Right lobe of liver (tissue), 6 donors: ENCODE data around the gene ZNF134. TPM values are rescaled to one million over a fixed set of nuclear protein-coding genes. Genes with fewer than 3 reads are reported as not detected.

Experiments
- ATAC-seq, 4 donors: fragments of 200-7000 bp; cut with Tn5 transposase; one replicate each; pipeline ENCODE4 v1.9.1; 2020; ENCODE audit warnings: mild to moderate bottlenecking in 4 of 4, moderate library complexity in 4 of 4
- DNase-seq, 3 donors: peaks; one replicate each; pipeline ENCODE4 v3.0.0-alpha.2; 2020
- H3K27ac ChIP-seq, 3 donors: fragments of 200-600 bp; one replicate each; pipeline ENCODE4 v1.8.0; 2022
- H3K27me3 ChIP-seq, 2 donors: fragments of 200-600 bp; one replicate each; pipeline ENCODE4 v1.8.0; 2022
- H3K36me3 ChIP-seq, 4 donors: fragments of 200-600 bp; sonication (generic) in 1 of 4; one replicate each; pipeline versions ENCODE4 v1.5.1 to v1.8.0; 2017 to 2022; ENCODE audit warnings: control low read depth in 1 of 4
- H3K4me1 ChIP-seq, 4 donors: fragments of 200-600 bp; sonication (generic) in 1 of 4; one replicate each; pipeline versions ENCODE4 v1.5.1 to v1.8.0; 2017 to 2022; ENCODE audit warnings: control low read depth in 1 of 4
- H3K4me3 ChIP-seq, 3 donors: fragments of 200-600 bp; one replicate each; pipeline ENCODE4 v1.8.0; 2022
- H3K9me3 ChIP-seq, 4 donors: fragments of 200-600 bp; sonication (generic) in 1 of 4; one replicate each; pipeline versions ENCODE4 v1.5.1 to v1.8.0; 2017 to 2022; ENCODE audit warnings: control low read depth in 1 of 4
- CTCF ChIP-seq, 4 donors: fragments of 200-600 bp in 3 of 4; fragments of 450-650 bp in 1 of 4; IDR thresholded peaks; one replicate each; pipeline versions ENCODE4 v1.5.1 to v1.8.0; 2016 to 2022; ENCODE audit warnings: antibody characterized with exemption in 4 of 4, mild to moderate bottlenecking in 2 of 4
- POLR2A ChIP-seq: fragments of 450-650 bp; IDR thresholded peaks from one replicate; pipeline ENCODE4 v1.6.1; 2017; ENCODE audit warnings: antibody characterized with exemption, mild to moderate bottlenecking
- WGBS: methylation state at CpG from one replicate; pipeline ENCODE4 v1.1.6; 2018; ENCODE audit warnings: low coverage, low lambda C conversion rate; ENCODE audit not compliant: insufficient coverage; ENCODE audit errors: missing lambda C conversion rate; 5-methylcytosine and 5-hydroxymethylcytosine counted together
- intact Hi-C, 2 donors: fragments of 100-400 bp; cut with DNase I; formaldehyde crosslinking; loops; one replicate each; pipeline versions ENCODE4 v1.11.2 to v1.14.1; 2022
- total RNA-seq, 6 experiments: library from RNA; depleted of rRNA in 2 of 6; stranded (reverse); fragments of >200 nt in 2 of 6; fragmentation: NEBNext Ultra II Directional in 3 of 6; extraction: Animal tissue kit (Norgen Biotek cat#: 25700) in 3 of 6; gene quantifications; one replicate each; pipeline versions ENCODE4 v1.1.0 to v1.2.4, GENCODE V29; 2016 to 2023
- donor health status: DM: no; HTN: yes; CAD: no.
- donor health status: DM: no; HTN: no; CAD: no.
- donor health status: DM: no; HTN: no; CAD: no.
- donor health status: DM: no; HTN: yes; CAD: no.
- donor health status: DM: no; HTN: yes; CAD: no.

The ZNF134 gene
- total RNA-seq, 6 experiments from 2014 or later = 3.6 to 8.9 (median 5.0) TPM

GRCh38 chr19:57672466-57672865 lies 58.4 kb downstream of the ZNF134 start:
- no peaks in the 10 kb centered on the region for H3K4me1 ChIP-seq
- H3K9me3 ChIP-seq = peaks cover 0 to 4% (median 0%) of the 10 kb centered on the region in 4 donors
- no peak overlapping the region for H3K27ac ChIP-seq
- no peak overlapping the region for H3K4me3 ChIP-seq
- DNase-seq = no peak
- no peaks in the 10 kb centered on the region for H3K27me3 ChIP-seq
- no peak for TF ChIP-seq POLR2A
- TF ChIP-seq CTCF (IDR thresholded peaks at IDR 0.05) = no peak
- no peaks in the 10 kb centered on the region for H3K36me3 ChIP-seq
- intact Hi-C loops = no loop called here
- ATAC-seq = no peak
- 73% methylated on average over 4 of the region's 4 CpGs for whole genome bisulfite sequencing

Other genes starting within 250 kb of the ZNF134 start
- gene ZNF548, start 224.4 kb upstream of the ZNF134 start, total RNA-seq = 1 to 10 TPM; 2.3 to 7.0 (median 4.8) TPM
- gene ZNF17, start 203.1 kb upstream of the ZNF134 start, total RNA-seq = 1 to 10 TPM; 1.8 to 4.6 (median 3.4) TPM
- gene ZNF749, start 178.9 kb upstream of the ZNF134 start, total RNA-seq = 1 to 10 TPM; 2.2 to 6.0 (median 3.8) TPM
- gene VN1R1, start 157.1 kb upstream of the ZNF134 start, total RNA-seq = under 1 TPM; 0.11 to 0.48 (median 0.19) TPM
- 1 to 10 TPM; 1.7 to 4.8 (median 2.6) TPM for gene ZNF772, start 136.7 kb upstream of the ZNF134 start, total RNA-seq
- 1 to 10 TPM; 2.4 to 4.7 (median 3.4) TPM for gene ZNF419, start 126.5 kb upstream of the ZNF134 start, total RNA-seq
- gene ZNF773, start 114.3 kb upstream of the ZNF134 start, total RNA-seq = 1 to 10 TPM; 1.3 to 4.1 (median 2.2) TPM
- 1 to 10 TPM in 2 of 6 experiments, under 1 TPM in 4; 0.61 to 1.8 (median 0.90) TPM for gene ZNF549, start 86.9 kb upstream of the ZNF134 start, total RNA-seq
- gene ZNF550, start 54.4 kb upstream of the ZNF134 start, total RNA-seq = 1 to 10 TPM in 5 of 6 experiments, under 1 TPM in 1; 0.92 to 6.9 (median 2.5) TPM
- gene ZNF416, start 35.3 kb upstream of the ZNF134 start, total RNA-seq = 1 to 10 TPM in 4 of 6 experiments, under 1 TPM in 2; 0.43 to 1.8 (median 1.2) TPM
- 1 to 10 TPM in 1 of 6 experiments, under 1 TPM in 5; 0.31 to 4.2 (median 0.39) TPM for gene ZIK1, start 30.1 kb upstream of the ZNF134 start, total RNA-seq
- 1 to 10 TPM in 1 of 6 experiments, under 1 TPM in 5; 0.25 to 1.2 (median 0.49) TPM for gene ZNF530, start 14.4 kb upstream of the ZNF134 start, total RNA-seq
- 1 to 10 TPM; 1.7 to 5.4 (median 3.9) TPM for gene ZNF211, start 18.9 kb downstream of the ZNF134 start, total RNA-seq
- gene ZSCAN4, start 54.7 kb downstream of the ZNF134 start, total RNA-seq = not detected
- gene ZNF551, start 67.7 kb downstream of the ZNF134 start, total RNA-seq = 1 to 10 TPM in 4 of 6 experiments, under 1 TPM in 2; 0.77 to 2.2 (median 1.4) TPM
- 1 to 10 TPM in 1 of 6 experiments, under 1 TPM in 5; 0.31 to 1.2 (median 0.60) TPM for gene ZNF154, start 95.0 kb downstream of the ZNF134 start, total RNA-seq
- gene ZNF671, start 113.4 kb downstream of the ZNF134 start, total RNA-seq = 1 to 10 TPM; 1.1 to 2.5 (median 1.9) TPM
- gene ZNF776, start 132.6 kb downstream of the ZNF134 start, total RNA-seq = 10 to 100 TPM in 1 of 6 experiments, 1 to 10 TPM in 5; 3.7 to 11.6 (median 5.7) TPM
- 1 to 10 TPM; 4.0 to 8.4 (median 5.9) TPM for gene ZNF586, start 155.4 kb downstream of the ZNF134 start, total RNA-seq
- gene ZNF552, start 200.7 kb downstream of the ZNF134 start, total RNA-seq = 1 to 10 TPM; 2.6 to 9.0 (median 4.9) TPM
- 10 to 100 TPM in 3 of 6 experiments, 1 to 10 TPM in 3; 7.2 to 13.1 (median 10.4) TPM for gene ZNF587B, start 216.1 kb downstream of the ZNF134 start, total RNA-seq
- gene ZNF587, start 235.6 kb downstream of the ZNF134 start, total RNA-seq = 10 to 100 TPM in 5 of 6 experiments, 1 to 10 TPM in 1; 5.2 to 20.2 (median 12.6) TPM